Fibroblast of lung (primary cell): ENCODE results near the gene CAV3.

Source experiments
- EZH2 ChIP-seq: IDR thresholded peaks from 2 replicates; pipeline ENCODE4 v1.5.1; 2012; ENCODE audit warnings: low read length, control low read depth, mild to moderate bottlenecking; ENCODE audit errors: missing control alignments
- TF ChIP-seq, protein P1 (sequence below), 2 donors: IDR thresholded peaks in 1 of 2; conservative IDR thresholded peaks in 1 of 2; 1 replicate in 1 of 2; 2 replicates in 1 of 2; pipeline ENCODE4 v1.5.1; 2011 to 2012; ENCODE audit warnings: low read length in 2 of 2, control low read depth in 1 of 2, inconsistent platforms in 1 of 2, low read depth in 1 of 2, mild to moderate bottlenecking in 1 of 2

- TF ChIP-seq, protein P1, sequence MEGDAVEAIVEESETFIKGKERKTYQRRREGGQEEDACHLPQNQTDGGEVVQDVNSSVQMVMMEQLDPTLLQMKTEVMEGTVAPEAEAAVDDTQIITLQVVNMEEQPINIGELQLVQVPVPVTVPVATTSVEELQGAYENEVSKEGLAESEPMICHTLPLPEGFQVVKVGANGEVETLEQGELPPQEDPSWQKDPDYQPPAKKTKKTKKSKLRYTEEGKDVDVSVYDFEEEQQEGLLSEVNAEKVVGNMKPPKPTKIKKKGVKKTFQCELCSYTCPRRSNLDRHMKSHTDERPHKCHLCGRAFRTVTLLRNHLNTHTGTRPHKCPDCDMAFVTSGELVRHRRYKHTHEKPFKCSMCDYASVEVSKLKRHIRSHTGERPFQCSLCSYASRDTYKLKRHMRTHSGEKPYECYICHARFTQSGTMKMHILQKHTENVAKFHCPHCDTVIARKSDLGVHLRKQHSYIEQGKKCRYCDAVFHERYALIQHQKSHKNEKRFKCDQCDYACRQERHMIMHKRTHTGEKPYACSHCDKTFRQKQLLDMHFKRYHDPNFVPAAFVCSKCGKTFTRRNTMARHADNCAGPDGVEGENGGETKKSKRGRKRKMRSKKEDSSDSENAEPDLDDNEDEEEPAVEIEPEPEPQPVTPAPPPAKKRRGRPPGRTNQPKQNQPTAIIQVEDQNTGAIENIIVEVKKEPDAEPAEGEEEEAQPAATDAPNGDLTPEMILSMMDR (conservative IDR thresholded peaks at IDR 0.05 in 1 of 2, IDR thresholded peaks at IDR 0.05 in 1 of 2; ENCODE audit: low read depth in 1 of 2, low read length in 2 of 2): no peak
- TF ChIP-seq EZH2: no peak
Measured at GRCh38 chr3:8768364-8769087, 34.9 kb downstream of the CAV3 start.
